Hepatocyte (in vitro differentiated cells): ENCODE measurements around the gene ATP23.

Source experiments
- CTCF ChIP-seq: fragments of 200-600 bp; sonication (generic); IDR thresholded peaks from 2 replicates; pipeline ENCODE4 v1.5.1; 2016; ENCODE audit warnings: antibody characterized with exemption, mild to moderate bottlenecking; ENCODE audit not compliant: poor library complexity
- EZH2 ChIP-seq: fragments of 200-600 bp; sonication (generic); IDR thresholded peaks from 2 replicates; pipeline ENCODE4 v1.6.1; 2016; ENCODE audit warnings: antibody characterized with exemption, mild to moderate bottlenecking, borderline replicate concordance
- EZH2phosphoT487 ChIP-seq: fragments of 200-600 bp; sonication (generic); IDR thresholded peaks from one replicate; pipeline ENCODE4 v1.6.1; 2018; ENCODE audit warnings: antibody characterized with exemption, mild to moderate bottlenecking, low read depth, moderate library complexity; ENCODE audit not compliant: unreplicated experiment, severe bottlenecking

GRCh38 chr12:57892232-57892972 is 49.0 kb upstream of the ATP23 start:
- TF ChIP-seq CTCF, result no peak
- no peak for TF ChIP-seq EZH2
- no peak for TF ChIP-seq EZH2phosphoT487
